NOMO-1 treated with dmso at 0.1 percent for 144 hours (cell line): ENCODE measurements around the gene ALDH1A1.

ENCODE experiments used
- DNase-seq: peaks from one replicate; lab custom pipeline; 2025; ENCODE audit not compliant: unreplicated experiment; lab: John Stamatoyannopoulos, UW

ALDH1A1 gene

DNA sequence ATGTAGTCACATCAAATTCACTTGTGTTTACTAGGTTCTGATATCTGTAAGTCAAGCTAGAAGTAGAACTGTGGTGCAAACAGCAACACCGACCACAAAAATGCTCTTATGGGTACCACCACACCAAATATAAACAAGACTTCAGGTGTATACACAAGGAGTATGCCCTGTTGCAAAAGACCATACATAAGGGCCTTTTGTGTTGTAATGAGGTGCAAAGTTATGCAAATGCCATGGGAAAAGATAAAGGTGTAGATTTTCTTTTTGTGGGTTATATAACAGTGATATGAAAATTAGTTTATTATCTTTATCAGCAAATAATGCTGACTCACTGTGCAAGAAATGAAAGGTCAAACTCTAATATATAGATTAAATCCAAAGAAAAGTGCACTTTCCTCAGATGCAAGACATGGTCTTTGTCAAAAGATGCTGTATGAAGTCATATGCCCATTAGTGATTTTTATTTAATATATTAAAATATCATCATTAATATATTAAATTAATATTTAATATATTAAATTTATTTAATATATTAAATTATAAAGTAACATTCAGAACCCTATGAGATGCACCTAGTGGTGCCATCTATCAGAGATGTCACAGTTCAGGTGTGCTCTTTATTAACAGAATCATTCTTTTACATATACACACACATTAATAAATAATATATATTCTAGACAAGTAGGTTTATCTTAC, 26.7 kb upstream of the ALDH1A1 start:
- no peak for DNase-seq

DNA sequence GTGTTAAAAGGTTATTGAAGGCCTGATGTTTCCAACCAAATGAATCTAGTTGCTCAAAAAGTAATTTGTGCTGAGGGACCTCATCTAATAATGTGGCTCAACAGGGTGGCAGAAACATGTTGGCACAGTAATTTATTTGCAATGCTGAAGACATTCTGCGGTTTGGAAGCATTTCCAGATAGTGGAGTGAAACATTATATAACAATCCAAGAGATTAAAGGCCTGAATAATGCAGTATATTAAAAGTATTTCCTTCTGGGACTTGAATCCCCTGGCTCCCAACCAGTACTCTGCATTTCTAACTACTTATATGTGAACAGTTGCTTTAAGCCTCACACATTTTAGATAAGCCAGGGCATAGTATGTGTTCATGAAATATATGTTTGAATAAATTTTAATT, 25.9 kb upstream of the ALDH1A1 start:
- no peak for DNase-seq

GRCh38 chr9:72977670-72978069, 24.8 kb upstream of the ALDH1A1 start:
- DNase-seq, result no peak

GRCh38 chr9:72974501-72974900, 21.6 kb upstream of the ALDH1A1 start:
- no peak for DNase-seq

GRCh38 chr9:72972636-72973035, 19.8 kb upstream of the ALDH1A1 start:
- no peak for DNase-seq

- no peak for DNase-seq
These were observed 18.6 kb upstream of the ALDH1A1 start for GRCh38 chr9:72971411-72971810.

DNA sequence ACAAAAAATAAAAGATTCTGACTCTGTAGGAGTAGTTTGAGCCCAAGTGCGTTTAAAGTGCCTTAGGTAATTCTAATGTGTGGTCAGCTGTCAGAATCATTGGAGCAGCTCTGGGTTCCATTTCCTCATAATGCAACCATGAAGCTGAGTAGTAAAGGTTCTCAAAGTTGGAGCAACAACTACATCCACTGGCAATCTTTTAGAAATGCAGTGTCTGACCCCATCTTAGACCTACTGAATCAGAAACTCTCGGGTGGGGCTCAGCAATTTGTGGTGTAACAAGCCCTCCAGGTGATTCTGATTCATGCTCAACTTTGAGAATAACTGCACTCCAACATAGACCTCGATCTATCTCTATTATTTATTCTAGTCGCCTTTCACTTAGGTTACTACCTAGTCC, 7.6 kb upstream of the ALDH1A1 start:
- no peak for DNase-seq

DNA sequence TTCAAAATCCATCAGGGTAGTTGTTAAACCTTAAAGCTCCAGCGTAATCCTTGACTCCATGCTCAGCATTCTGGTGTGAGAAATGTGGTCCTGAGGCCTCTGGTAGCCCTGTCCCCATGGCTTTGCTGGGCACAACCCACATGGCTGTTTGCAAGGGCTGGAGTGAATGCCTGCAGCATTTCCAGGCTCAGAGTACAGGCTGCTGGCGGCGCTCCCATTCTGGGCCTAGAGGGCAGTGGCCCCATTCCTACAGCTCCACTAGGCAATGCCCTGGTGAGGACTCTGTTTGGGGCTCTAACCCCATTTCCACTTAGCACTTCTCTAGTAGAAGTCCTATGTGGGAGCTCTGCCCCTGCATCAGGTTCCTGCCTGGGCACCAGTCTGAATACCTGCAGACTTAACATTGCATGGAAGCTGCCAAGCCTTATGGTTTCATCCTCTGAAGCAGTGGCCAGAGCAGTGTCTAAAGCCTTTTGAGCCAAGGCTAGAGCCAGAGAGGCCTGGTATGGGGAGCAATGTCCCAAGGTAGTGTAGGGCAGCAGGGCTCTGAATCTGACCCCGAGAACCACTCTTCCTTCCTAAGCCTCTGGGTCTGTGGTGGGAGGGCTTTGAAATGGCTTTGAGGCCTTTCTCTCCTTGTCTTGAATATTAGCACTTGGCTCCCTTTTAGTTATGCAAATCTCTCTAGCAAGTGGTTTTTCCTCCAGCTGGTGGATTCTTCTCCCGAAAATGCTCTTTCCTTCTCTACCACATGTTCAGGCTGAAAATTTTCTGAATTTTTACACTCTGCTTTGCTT, 5.8 kb upstream of the ALDH1A1 start:
- DNase-seq, result no peak

GRCh38 chr9:72955571-72955970, 2.7 kb upstream of the ALDH1A1 start:
- DNase-seq, result no peak

DNA sequence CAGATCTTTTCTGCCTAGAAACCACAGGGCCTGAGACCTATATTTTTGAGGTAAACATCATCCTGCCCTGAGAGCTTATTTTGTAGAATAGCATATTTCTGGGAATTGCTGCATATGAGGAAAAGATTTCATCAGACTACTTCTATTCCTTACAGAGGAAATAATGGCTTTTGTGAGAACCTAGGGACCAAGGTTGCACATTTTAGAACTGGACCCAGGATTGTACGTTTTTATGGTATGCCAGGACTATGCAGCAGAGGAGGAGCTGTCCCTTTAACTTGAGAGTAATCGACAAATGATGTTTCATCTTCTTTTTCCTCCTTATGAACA, 2.2 kb upstream of the ALDH1A1 start:
- DNase-seq, result no peak

DNA sequence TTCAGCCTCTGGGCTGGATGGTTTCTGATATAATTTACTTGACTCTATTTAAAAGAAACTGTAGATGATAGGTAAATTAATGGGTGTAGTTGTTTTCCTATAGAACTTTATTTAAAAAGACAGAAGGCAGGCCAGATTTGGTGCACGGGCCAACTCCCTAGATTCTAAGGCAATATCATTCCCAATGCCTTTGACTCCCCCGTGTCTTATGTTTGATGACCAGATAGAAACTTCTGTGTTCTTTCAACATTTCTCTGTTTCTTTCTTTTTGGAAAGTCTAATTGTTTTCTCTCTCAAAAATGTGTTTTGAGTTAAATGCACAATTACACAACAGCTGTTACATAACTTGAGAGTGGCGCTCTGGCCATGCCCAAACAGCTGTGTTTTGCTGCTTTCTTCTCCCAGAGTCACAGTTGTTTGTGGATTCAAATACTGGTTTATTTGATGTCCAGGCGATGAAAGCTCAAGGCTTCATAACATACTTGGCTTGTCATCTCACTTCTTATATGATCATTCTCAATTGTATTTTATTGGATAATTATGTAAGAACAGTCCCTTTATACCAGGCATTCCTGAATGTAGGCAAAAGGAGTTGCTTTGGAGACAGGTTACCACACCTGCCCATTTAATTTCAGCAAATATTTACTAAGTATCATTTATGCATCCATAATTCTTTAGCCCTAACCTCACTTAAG, 1.7 kb upstream of the ALDH1A1 start:
- no peak for DNase-seq

GRCh38 chr9:72952381-72952690, 517 bp downstream of the ALDH1A1 start:
- no peak for DNase-seq

GRCh38 chr9:72951520-72952380, 1.1 kb downstream of the ALDH1A1 start:
- no peak for DNase-seq

- no peak for DNase-seq
These were observed 1.9 kb downstream of the ALDH1A1 start for GRCh38 chr9:72950875-72951442.

GRCh38 chr9:72949918-72950325, 2.9 kb downstream of the ALDH1A1 start:
- no peak for DNase-seq

- no peak for DNase-seq
These were observed 3.6 kb downstream of the ALDH1A1 start for GRCh38 chr9:72949244-72949582.

DNA sequence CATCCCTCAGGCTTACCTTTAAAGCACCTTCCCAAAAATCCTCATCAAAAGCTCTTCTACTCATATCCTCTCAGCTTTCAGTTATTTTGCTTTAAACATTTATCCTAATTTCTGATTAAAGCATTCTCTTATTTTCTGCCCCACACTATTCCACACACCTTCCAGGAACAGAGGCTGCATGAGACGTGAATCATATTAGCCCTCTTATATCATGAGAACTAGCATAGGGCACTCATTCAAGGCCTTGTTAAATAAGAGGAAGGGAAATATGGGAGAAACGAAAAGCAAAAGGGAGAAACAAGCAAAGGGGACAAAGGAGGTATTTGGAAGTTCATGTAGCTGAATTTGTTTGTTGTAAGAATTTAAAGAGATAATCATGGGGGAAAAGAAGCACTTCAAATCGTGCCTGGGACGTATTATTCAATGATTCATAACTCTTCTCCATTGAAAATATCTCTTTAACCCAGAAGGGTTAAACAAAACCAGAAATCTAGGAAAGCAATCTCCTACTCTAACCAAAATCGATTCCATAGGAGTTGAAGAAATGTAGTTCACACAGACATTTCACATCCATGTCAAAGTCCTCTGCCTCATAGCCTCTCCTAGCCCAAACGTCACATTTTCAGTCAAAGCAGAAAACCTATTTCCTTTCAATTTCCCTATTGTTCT, 4.1 kb downstream of the ALDH1A1 start:
- no peak for DNase-seq

- no peak for DNase-seq
These were observed 4.8 kb downstream of the ALDH1A1 start for GRCh38 chr9:72947984-72948465.

- no peak for DNase-seq
These were observed 6.0 kb downstream of the ALDH1A1 start for GRCh38 chr9:72946821-72947220.

DNA sequence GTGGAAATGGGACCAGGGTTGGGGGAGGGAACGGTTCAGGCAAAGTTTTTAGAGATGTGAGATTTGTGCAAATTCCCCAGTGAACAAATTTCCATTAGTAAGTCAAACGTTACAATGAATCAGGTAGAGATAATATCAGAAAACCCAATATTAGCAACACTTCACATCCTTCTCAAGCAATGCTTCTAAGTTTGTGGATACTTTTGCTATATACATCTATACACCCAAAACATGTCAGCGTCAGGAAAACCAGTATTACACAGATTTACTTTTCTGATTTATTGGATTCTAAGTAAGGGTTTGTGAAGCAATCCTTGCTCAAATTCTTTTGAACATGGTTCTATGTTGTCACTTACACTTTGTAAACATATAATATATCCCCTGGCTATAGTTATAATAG, 6.5 kb downstream of the ALDH1A1 start:
- DNase-seq, result no peak

- no peak for DNase-seq
These were observed 7.5 kb downstream of the ALDH1A1 start for GRCh38 chr9:72945391-72945790.
